ENCODE data around the gene CABP1. TPM values are rescaled to one million over a fixed set of nuclear protein-coding genes. Genes with fewer than 3 reads are reported as not detected.

Gene CABP1
- polyA plus RNA-seq, 1 donor (not counting 4 experiments of a cell fraction or from before 2014, with no cell fraction given), result 0.04 TPM

- FAIRE-seq (peak; percentile 60), DNase-seq (ENCODE audit: low read depth, low spot score) (no peak)
- TF ChIP-seq EZH2 (IDR thresholded peaks at IDR 0.05; ENCODE audit: low read length) (no peak), CTCF (optimal IDR thresholded peaks at IDR 0.05 in 1 of 3, IDR thresholded peaks at IDR 0.05 in 1 of 3, conservative IDR thresholded peaks at IDR 0.05 in 1 of 3; ENCODE audit: extremely low read depth in 1 of 3, insufficient read depth in 2 of 3, low read length in 3 of 3) (no peak)
- Histone ChIP-seq H3K9ac (ENCODE audit: control insufficient read depth, extremely low read depth, insufficient read depth, low read length) (no peak overlapping the region), H3K4me1 (ENCODE audit: control insufficient read depth, extremely low read depth, insufficient read depth, low read length) (peaks cover 14% of the 10 kb centered on the region), H3K79me2 (ENCODE audit: control insufficient read depth, insufficient read depth, low read length) (no peaks in the 10 kb centered on the region), H3K9me3 (ENCODE audit: control insufficient read depth, low read depth, low read length) (no peaks in the 10 kb centered on the region), H3K9me1 (ENCODE audit: control insufficient read depth, extremely low read depth, insufficient read depth, low read length) (no peaks in the 10 kb centered on the region), H3K36me3 (ENCODE audit: control insufficient read depth in 2 of 2, extremely low read depth in 1 of 2, insufficient read depth in 2 of 2, low read length in 2 of 2) (no peaks in the 10 kb centered on the region), H3K4me3 (ENCODE audit: control insufficient read depth in 2 of 3, extremely low read depth in 1 of 3, insufficient read depth in 2 of 3, low read depth in 1 of 3, low read length in 3 of 3) (no peak overlapping the region), H3K27me3 (ENCODE audit: control insufficient read depth, extremely low read depth, insufficient read depth, low read length) (no peaks in the 10 kb centered on the region), H3K4me2 (ENCODE audit: control insufficient read depth, extremely low read depth, insufficient read depth, low read depth, low read length) (peak overlapping the region; percentile 8), H4K20me1 (ENCODE audit: control insufficient read depth, extremely low read depth, insufficient read depth, low read length) (no peaks in the 10 kb centered on the region), H2AFZ (ENCODE audit: control insufficient read depth, low read length) (no peak overlapping the region), H3K27ac (ENCODE audit: control insufficient read depth, insufficient read depth, low read length) (no peak overlapping the region)
- dilution Hi-C loops (cut with MboI; ENCODE audit: extremely low pct_ligation_motif_present, low sequenced_read_pairs), result no loop called here
Measured at GRCh38 chr12:120677765-120678473, 37.5 kb downstream of the CABP1 start.

- Histone ChIP-seq H3K4me1 (ENCODE audit: control insufficient read depth, extremely low read depth, insufficient read depth, low read length) (peaks cover 14% of the 10 kb centered on the region), H2AFZ (ENCODE audit: control insufficient read depth, low read length) (no peak overlapping the region), H3K4me2 (ENCODE audit: control insufficient read depth, extremely low read depth, insufficient read depth, low read depth, low read length) (peak overlapping the region; percentile 8), H3K4me3 (ENCODE audit: control insufficient read depth in 2 of 3, extremely low read depth in 1 of 3, insufficient read depth in 2 of 3, low read depth in 1 of 3, low read length in 3 of 3) (no peak overlapping the region), H3K36me3 (ENCODE audit: control insufficient read depth in 2 of 2, extremely low read depth in 1 of 2, insufficient read depth in 2 of 2, low read length in 2 of 2) (no peaks in the 10 kb centered on the region), H3K27me3 (ENCODE audit: control insufficient read depth, extremely low read depth, insufficient read depth, low read length) (no peaks in the 10 kb centered on the region), H3K79me2 (ENCODE audit: control insufficient read depth, insufficient read depth, low read length) (no peaks in the 10 kb centered on the region), H3K9me1 (ENCODE audit: control insufficient read depth, extremely low read depth, insufficient read depth, low read length) (no peaks in the 10 kb centered on the region), H4K20me1 (ENCODE audit: control insufficient read depth, extremely low read depth, insufficient read depth, low read length) (no peaks in the 10 kb centered on the region), H3K9me3 (ENCODE audit: control insufficient read depth, low read depth, low read length) (no peaks in the 10 kb centered on the region), H3K27ac (ENCODE audit: control insufficient read depth, insufficient read depth, low read length) (no peak overlapping the region), H3K9ac (ENCODE audit: control insufficient read depth, extremely low read depth, insufficient read depth, low read length) (no peak overlapping the region)
- FAIRE-seq (no peak), DNase-seq (ENCODE audit: low read depth, low spot score) (no peak)
- dilution Hi-C loops (cut with MboI; ENCODE audit: extremely low pct_ligation_motif_present, low sequenced_read_pairs), result no loop called here
- TF ChIP-seq EZH2 (IDR thresholded peaks at IDR 0.05; ENCODE audit: low read length), result no peak
- no peak for TF ChIP-seq CTCF (optimal IDR thresholded peaks at IDR 0.05 in 1 of 3, IDR thresholded peaks at IDR 0.05 in 1 of 3, conservative IDR thresholded peaks at IDR 0.05 in 1 of 3; ENCODE audit: extremely low read depth in 1 of 3, insufficient read depth in 2 of 3, low read length in 3 of 3)
Measured at GRCh38 chr12:120678572-120678971, 38.1 kb downstream of the CABP1 start.
